ENCODE results near the gene NFIB.

NFIB gene

DNA sequence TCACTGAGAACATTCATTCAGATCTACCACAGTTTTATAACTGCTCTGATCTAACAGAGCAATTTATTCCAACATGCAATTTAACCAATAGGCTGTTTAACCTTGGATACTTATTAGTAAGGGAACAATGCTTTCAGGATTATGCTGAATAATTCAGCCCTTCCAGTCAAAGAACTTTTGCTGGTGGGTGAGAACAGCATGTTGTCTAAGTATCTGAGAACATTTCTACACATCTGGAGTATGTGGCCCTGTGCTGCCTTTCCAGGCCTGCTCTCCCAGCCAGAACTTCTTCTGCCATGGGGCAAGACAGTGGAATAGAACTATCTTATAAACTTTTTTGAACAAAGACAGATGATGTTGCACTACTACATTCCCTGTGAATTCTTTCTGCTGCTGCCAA is 55.8 kb downstream of the NFIB start:
- TF ChIP-seq, protein P1, sequence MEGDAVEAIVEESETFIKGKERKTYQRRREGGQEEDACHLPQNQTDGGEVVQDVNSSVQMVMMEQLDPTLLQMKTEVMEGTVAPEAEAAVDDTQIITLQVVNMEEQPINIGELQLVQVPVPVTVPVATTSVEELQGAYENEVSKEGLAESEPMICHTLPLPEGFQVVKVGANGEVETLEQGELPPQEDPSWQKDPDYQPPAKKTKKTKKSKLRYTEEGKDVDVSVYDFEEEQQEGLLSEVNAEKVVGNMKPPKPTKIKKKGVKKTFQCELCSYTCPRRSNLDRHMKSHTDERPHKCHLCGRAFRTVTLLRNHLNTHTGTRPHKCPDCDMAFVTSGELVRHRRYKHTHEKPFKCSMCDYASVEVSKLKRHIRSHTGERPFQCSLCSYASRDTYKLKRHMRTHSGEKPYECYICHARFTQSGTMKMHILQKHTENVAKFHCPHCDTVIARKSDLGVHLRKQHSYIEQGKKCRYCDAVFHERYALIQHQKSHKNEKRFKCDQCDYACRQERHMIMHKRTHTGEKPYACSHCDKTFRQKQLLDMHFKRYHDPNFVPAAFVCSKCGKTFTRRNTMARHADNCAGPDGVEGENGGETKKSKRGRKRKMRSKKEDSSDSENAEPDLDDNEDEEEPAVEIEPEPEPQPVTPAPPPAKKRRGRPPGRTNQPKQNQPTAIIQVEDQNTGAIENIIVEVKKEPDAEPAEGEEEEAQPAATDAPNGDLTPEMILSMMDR (IDR thresholded peaks at IDR 0.05; ENCODE audit: low read depth, low read length): no peak
- H3K4me3 ChIP-seq (ENCODE audit: low read depth, low read length): no peak overlapping the region

DNA sequence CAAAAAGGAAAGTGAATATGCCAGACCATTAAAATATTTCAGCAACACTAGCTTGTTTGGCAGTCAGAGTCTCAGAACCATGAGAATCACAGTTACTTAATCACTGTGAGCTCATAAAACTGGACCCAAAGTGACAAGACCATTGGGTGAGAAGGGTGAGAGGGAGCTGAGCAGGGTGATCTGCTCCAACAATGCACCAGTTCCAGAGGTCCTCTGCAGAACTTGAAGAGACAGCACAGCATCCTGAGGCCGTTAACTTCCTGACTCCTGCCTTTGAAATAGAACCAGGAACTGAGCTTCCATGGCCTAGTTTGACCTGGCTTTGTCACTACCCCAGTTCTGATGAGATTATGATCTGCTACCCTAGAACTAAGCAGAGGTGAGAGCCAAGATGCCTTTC is 57.4 kb downstream of the NFIB start:
- H3K4me3 ChIP-seq (ENCODE audit: low read depth, low read length): no peak overlapping the region
- TF ChIP-seq, protein P1 (IDR thresholded peaks at IDR 0.05; ENCODE audit: low read depth, low read length): no peak

DNA sequence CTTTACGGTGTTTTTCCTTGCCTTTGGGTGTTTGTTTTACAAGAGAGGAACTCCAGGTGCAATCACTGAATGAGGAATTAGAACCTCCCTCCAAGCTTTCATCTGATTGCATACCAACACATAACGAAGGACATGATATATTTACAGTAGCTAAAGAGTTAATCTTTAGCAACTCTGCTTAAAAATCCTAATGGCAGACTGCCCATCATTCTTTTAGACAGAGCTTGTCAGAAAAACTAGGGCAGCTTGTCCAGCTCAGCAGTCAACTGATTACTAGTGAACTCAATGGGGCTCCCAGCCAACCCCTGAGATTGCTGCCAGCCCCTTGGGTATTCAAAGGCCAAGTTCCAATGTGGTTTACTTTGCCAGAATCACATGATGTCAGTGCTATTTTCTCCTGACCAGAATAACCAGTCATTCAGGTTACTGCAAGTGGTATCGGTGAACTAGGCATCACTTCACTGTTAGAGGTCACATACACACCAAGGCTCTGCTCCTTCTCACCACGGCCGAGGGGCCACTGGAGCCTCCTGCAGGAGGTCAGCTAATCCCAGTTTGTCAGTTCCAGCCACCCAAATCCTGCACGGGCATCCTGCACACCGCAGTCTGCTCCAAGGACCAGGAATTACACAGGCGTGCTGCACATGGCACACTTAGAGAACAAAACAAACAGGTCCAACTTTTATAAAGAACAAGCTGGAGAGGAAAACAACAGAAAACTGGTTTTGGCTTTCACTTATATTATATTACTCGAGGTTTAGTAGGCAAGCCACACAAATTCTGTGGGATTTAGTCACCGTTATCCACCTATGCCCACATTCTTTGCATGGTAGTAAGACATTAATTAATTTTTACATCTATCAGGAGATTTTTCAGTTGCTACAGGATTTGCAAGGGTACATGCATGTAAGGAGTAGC is 62.5 kb downstream of the NFIB start:
- TF ChIP-seq, protein P1 (IDR thresholded peaks at IDR 0.05; ENCODE audit: low read depth, low read length): no peak
- no peak overlapping the region for H3K4me3 ChIP-seq (ENCODE audit: low read depth, low read length)

DNA sequence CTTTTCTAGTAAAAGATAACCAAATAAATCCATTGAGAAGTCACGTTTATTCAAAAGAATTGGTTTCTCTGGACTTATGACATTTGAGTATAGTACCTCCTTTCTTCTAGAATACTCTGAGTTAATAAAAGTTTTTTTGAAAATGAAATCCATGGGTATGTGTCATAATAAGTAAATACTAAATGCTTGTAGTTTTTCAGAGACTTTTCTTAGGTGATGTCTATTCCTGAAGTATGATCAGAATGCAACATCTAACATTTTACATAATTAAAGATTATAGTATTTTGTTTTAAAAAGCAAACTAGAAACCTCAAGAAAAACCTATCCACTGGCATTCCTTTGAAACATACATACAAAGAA is 63.2 kb downstream of the NFIB start:
- H3K4me3 ChIP-seq (ENCODE audit: low read depth, low read length): no peak overlapping the region
- TF ChIP-seq, protein P1 (IDR thresholded peaks at IDR 0.05; ENCODE audit: low read depth, low read length): no peak

DNA sequence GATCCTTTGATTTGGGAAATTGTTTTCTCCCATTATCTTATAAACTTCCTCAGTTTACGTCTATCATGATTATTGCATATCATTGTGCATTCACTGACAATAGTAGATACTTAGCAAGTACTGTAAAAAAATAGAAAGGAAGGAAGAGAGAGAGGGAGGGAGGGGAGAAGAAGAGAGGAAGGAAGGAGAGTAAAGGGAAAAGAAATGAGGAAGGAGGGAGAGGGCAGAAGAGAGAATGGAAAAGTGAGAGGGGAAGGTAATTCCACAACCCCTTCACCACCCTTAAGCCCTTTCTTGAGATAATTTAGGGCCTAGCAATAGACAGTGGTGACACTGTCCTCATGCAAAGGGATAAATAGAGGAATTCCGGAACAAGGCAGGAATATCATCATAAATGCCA is 64.4 kb downstream of the NFIB start:
- TF ChIP-seq, protein P1 (IDR thresholded peaks at IDR 0.05; ENCODE audit: low read depth, low read length): no peak

DNA sequence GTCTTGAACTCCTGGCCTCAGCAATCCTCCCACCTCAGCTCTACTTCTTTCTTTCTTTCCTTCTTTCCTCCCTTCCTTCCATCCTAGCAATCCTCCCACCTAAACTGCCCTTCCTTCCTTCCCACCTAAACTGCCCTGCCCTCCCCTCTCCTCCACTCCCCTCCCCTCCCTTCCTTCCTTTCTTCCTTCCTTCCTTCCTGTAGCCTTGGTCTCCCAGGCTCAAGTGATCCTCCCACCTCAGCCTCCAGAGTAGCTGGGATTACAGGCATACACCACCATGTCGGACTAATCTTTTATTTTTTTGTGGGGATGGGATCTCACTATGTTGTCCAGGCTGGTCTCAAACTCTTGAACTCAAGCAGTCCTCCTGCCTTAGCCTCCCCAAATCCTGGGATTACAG is 65.8 kb downstream of the NFIB start:
- TF ChIP-seq, protein P1 (IDR thresholded peaks at IDR 0.05; ENCODE audit: low read depth, low read length): no peak
- H3K4me3 ChIP-seq (ENCODE audit: low read depth, low read length): no peak overlapping the region

More for the DNA sequence above, 64.4 kb downstream of the NFIB start:
- no peak overlapping the region for H3K4me3 ChIP-seq (ENCODE audit: low read depth, low read length)

DNA sequence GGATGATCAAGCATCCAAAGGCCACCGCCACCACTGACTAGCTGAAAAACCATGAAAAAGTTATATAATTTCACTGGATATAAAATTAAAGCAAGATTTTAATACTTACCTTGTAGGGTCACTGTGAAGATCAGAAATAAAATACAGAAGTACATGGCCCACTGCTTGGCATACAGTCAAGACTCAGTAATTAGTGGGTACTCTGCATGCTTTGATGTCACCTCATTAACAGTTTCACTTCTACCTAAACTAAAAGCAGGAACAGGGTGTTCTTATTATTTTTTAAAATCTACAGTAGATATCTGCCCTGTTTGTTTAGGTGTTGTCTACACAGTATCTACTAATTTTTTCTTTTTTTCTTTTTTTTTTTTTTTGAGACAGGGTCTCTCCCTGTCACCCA is 66.4 kb downstream of the NFIB start:
- H3K4me3 ChIP-seq (ENCODE audit: low read depth, low read length): no peak overlapping the region
- TF ChIP-seq, protein P1 (IDR thresholded peaks at IDR 0.05; ENCODE audit: low read depth, low read length): no peak

Data from WI38 (cell line).